Keratinocyte (primary cell): ENCODE data around the gene PPARD. TPM values are rescaled to one million over a fixed set of nuclear protein-coding genes. Genes with fewer than 3 reads are reported as not detected.

Source experiments
- DNase-seq: peaks from one replicate; pipeline ENCODE4 v3.0.0-alpha.2; 2011; ENCODE audit warnings: low read depth, missing footprints, low spot score
- FAIRE-seq: peaks from 2 replicates; lab custom pipeline; 2011; peaks lifted over from hg19 to GRCh38; lab: Jason Lieb, UNC
- H2AFZ ChIP-seq: 2 replicates; pipeline ENCODE4 v1.6.0; 2012; ENCODE audit warnings: low read length, control low read depth, inconsistent platforms; ENCODE audit not compliant: control insufficient read depth
- H3K27ac ChIP-seq: 2 replicates; pipeline ENCODE4 v1.5.1; 2011; ENCODE audit warnings: low read length; ENCODE audit not compliant: control insufficient read depth, insufficient read depth
- H3K27me3 ChIP-seq: 3 replicates; pipeline ENCODE4 v1.6.0; 2011; ENCODE audit warnings: low read length; ENCODE audit not compliant: control insufficient read depth, insufficient read depth; ENCODE audit errors: extremely low read depth
- H3K36me3 ChIP-seq, 2 experiments: 2 replicates in 1 of 2; 3 replicates in 1 of 2; pipeline ENCODE4 v1.5.1; 2011; ENCODE audit warnings: low read length in 2 of 2, mild to moderate bottlenecking in 1 of 2; ENCODE audit not compliant: control insufficient read depth in 2 of 2, insufficient read depth in 2 of 2; ENCODE audit errors: extremely low read depth in 1 of 2
- H3K4me1 ChIP-seq: 3 replicates; pipeline ENCODE4 v1.5.1; 2011; ENCODE audit warnings: low read length; ENCODE audit not compliant: control insufficient read depth, insufficient read depth; ENCODE audit errors: extremely low read depth
- H3K4me2 ChIP-seq: 3 replicates; pipeline ENCODE4 v1.6.0; 2011; ENCODE audit warnings: low read depth, low read length; ENCODE audit not compliant: control insufficient read depth, insufficient read depth; ENCODE audit errors: extremely low read depth
- H3K4me3 ChIP-seq, 3 experiments: fragments of 200-600 bp in 1 of 3; sonication (generic) in 1 of 3; 2 replicates in 2 of 3; 3 replicates in 1 of 3; pipeline ENCODE4 v1.5.1; 2011 to 2016; ENCODE audit warnings: low read length in 3 of 3, mild to moderate bottlenecking in 3 of 3, control low read depth in 2 of 3, inconsistent platforms in 1 of 3, low read depth in 1 of 3, mixed read lengths in 1 of 3, mixed run types in 1 of 3, moderate library complexity in 1 of 3; ENCODE audit not compliant: control insufficient read depth in 2 of 3, insufficient read depth in 2 of 3; ENCODE audit errors: extremely low read depth in 1 of 3
- H3K79me2 ChIP-seq: 2 replicates; pipeline ENCODE4 v1.6.0; 2012; ENCODE audit warnings: low read length; ENCODE audit not compliant: control insufficient read depth, insufficient read depth
- H3K9ac ChIP-seq: 3 replicates; pipeline ENCODE4 v1.6.0; 2011; ENCODE audit warnings: low read length; ENCODE audit not compliant: control insufficient read depth, insufficient read depth; ENCODE audit errors: extremely low read depth
- H3K9me1 ChIP-seq: 3 replicates; pipeline ENCODE4 v1.6.0; 2011; ENCODE audit warnings: low read length; ENCODE audit not compliant: control insufficient read depth, insufficient read depth; ENCODE audit errors: extremely low read depth
- H3K9me3 ChIP-seq: 2 replicates; pipeline ENCODE4 v1.5.1; 2012; ENCODE audit warnings: low read depth, low read length; ENCODE audit not compliant: control insufficient read depth
- H4K20me1 ChIP-seq: 3 replicates; pipeline ENCODE4 v1.6.0; 2011; ENCODE audit warnings: low read length; ENCODE audit not compliant: control insufficient read depth, insufficient read depth; ENCODE audit errors: extremely low read depth
- EZH2 ChIP-seq: IDR thresholded peaks from one replicate; pipeline ENCODE4 v1.6.1; 2012; ENCODE audit warnings: inconsistent platforms, mild to moderate bottlenecking, low read length, moderate library complexity
- dilution Hi-C: fragments of 300-500 bp; cut with MboI; formaldehyde crosslinking; loops from one replicate; pipeline ENCODE4 v1.7.0; 2020; ENCODE audit warnings: low sequenced_read_pairs; ENCODE audit not compliant: extremely low pct_ligation_motif_present
- polyA plus RNA-seq, 5 experiments: library from polyadenylated mRNA; depleted of rRNA in 3 of 5; stranded (reverse) in 3 of 5; stranded (forward) in 1 of 5; unstranded in 1 of 5; fragments of >200 nt; gene quantifications; 1 replicate in 1 of 5; 2 replicates in 3 of 5; 3 replicates in 1 of 5; pipeline versions ENCODE4 v1.2.1 to v1.2.3, GENCODE V29; 2011 to 2012; ENCODE audit warnings: missing spikeins in 2 of 5, low read depth in 1 of 5, low replicate concordance in 1 of 5
- TF ChIP-seq, protein P1 (sequence below), 3 experiments: IDR thresholded peaks in 1 of 3; conservative IDR thresholded peaks in 1 of 3; optimal IDR thresholded peaks in 1 of 3; 2 replicates in 2 of 3; 3 replicates in 1 of 3; pipeline versions ENCODE3 to v1.5.1; 2011; ENCODE audit warnings: low read length in 3 of 3, mild to moderate bottlenecking in 3 of 3, moderate library complexity in 2 of 3, control low read depth in 1 of 3, inconsistent platforms in 1 of 3; ENCODE audit not compliant: insufficient read depth in 2 of 3; ENCODE audit errors: extremely low read depth in 1 of 3

Gene PPARD
- polyA plus RNA-seq, 1 donor (not counting 4 experiments of a cell fraction or from before 2014, with no cell fraction given): 15.1 TPM

DNA sequence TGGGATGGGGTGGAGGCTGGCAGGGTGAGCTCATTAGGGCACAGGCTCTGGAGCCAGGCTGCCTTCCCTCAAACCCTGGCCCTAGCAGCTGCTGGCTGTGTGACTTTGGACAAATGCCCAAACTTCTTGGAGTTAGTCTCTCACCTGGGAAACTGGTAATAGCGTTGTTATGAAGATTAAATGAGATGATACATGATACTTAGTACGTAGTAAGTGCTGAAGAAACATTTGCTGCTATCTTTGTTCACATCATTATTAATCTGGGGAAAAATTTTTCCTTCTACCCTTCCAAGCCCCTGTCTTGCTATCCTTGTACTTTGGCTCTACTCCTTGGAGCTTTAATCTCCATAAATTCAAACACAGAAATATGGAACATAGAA lies 22.3 kb upstream of the PPARD start:
- dilution Hi-C loops: no loop called here
- FAIRE-seq (no peak), DNase-seq (no peak)
- Histone ChIP-seq H3K4me3 (no peak overlapping the region), H3K36me3 (peaks cover 20 to 22% of the 10 kb centered on the region in 2 experiments), H3K9me3 (no peaks in the 10 kb centered on the region), H3K9me1 (no peaks in the 10 kb centered on the region), H3K27ac (no peak overlapping the region), H3K4me1 (peaks cover 10% of the 10 kb centered on the region), H3K9ac (no peak overlapping the region), H3K79me2 (no peaks in the 10 kb centered on the region), H4K20me1 (no peaks in the 10 kb centered on the region), H3K27me3 (no peaks in the 10 kb centered on the region), H3K4me2 (no peak overlapping the region), H2AFZ (no peak overlapping the region)
- TF ChIP-seq, protein P1, sequence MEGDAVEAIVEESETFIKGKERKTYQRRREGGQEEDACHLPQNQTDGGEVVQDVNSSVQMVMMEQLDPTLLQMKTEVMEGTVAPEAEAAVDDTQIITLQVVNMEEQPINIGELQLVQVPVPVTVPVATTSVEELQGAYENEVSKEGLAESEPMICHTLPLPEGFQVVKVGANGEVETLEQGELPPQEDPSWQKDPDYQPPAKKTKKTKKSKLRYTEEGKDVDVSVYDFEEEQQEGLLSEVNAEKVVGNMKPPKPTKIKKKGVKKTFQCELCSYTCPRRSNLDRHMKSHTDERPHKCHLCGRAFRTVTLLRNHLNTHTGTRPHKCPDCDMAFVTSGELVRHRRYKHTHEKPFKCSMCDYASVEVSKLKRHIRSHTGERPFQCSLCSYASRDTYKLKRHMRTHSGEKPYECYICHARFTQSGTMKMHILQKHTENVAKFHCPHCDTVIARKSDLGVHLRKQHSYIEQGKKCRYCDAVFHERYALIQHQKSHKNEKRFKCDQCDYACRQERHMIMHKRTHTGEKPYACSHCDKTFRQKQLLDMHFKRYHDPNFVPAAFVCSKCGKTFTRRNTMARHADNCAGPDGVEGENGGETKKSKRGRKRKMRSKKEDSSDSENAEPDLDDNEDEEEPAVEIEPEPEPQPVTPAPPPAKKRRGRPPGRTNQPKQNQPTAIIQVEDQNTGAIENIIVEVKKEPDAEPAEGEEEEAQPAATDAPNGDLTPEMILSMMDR (optimal IDR thresholded peaks at IDR 0.05 in 1 of 3, IDR thresholded peaks at IDR 0.05 in 1 of 3, conservative IDR thresholded peaks at IDR 0.05 in 1 of 3; ENCODE audit: extremely low read depth in 1 of 3, insufficient read depth in 2 of 3, low read length in 3 of 3): no peak
- no peak for TF ChIP-seq EZH2

DNA sequence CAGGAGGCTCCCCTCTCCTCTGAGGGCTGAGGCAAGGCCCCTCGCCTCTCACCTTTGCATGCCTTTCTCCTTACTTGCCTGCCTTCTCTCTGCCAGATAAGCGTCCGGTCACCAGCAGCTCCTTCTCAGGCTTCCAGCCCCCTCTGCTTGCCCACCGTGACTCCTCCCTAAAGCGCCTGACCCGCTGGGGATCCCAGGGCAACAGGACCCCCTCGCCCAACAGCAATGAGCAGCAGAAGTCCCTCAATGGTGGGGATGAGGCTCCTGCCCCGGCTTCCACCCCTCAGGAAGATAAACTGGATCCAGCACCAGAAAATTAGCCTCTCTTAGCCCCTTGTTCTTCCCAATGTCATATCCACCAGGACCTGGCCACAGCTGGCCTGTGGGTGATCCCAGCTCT lies 21.3 kb upstream of the PPARD start:
- Histone ChIP-seq H3K9me3 (no peaks in the 10 kb centered on the region), H3K9ac (no peak overlapping the region), H3K9me1 (no peaks in the 10 kb centered on the region), H3K36me3 (peaks cover 20 to 22% of the 10 kb centered on the region in 2 experiments), H4K20me1 (no peaks in the 10 kb centered on the region), H3K4me2 (no peak overlapping the region), H2AFZ (no peak overlapping the region), H3K4me1 (peaks cover 10% of the 10 kb centered on the region), H3K27ac (no peak overlapping the region), H3K27me3 (no peaks in the 10 kb centered on the region), H3K79me2 (no peaks in the 10 kb centered on the region), H3K4me3 (no peak overlapping the region)
- DNase-seq (no peak), FAIRE-seq (no peak)
- TF ChIP-seq, protein P1 (optimal IDR thresholded peaks at IDR 0.05 in 1 of 3, IDR thresholded peaks at IDR 0.05 in 1 of 3, conservative IDR thresholded peaks at IDR 0.05 in 1 of 3; ENCODE audit: extremely low read depth in 1 of 3, insufficient read depth in 2 of 3, low read length in 3 of 3): no peak
- no peak for TF ChIP-seq EZH2
- dilution Hi-C loops: no loop called here
